LHCN-M2 (cell line): ENCODE data around the gene MED31. TPM values are rescaled to one million over a fixed set of nuclear protein-coding genes. Genes with fewer than 3 reads are reported as not detected.
"Not testable (repeated sequence)": the region's sequence is repeated elsewhere in the genome, so short reads cannot be mapped to it uniquely, and the experiment has no call there.

Experiments used
- DNase-seq: peaks from one replicate; pipeline ENCODE4 v3.0.0-alpha.2; 2012; ENCODE audit warnings: low read depth
- total RNA-seq: library from RNA; depleted of rRNA; stranded (reverse); fragments of >200 nt; gene quantifications from 2 replicates; pipeline ENCODE4 v1.2.3, GENCODE V29; 2014; rRNA removed

The MED31 gene
- total RNA-seq, 1 experiment from 2014 or later: 9.6 TPM

GRCh38 chr17:6627019-6627418 is 24.4 kb downstream of the MED31 start:
- no peak for DNase-seq

GRCh38 chr17:6626616-6627015 is 24.8 kb downstream of the MED31 start:
- DNase-seq: no peak

- no peak for DNase-seq
Observed at GRCh38 chr17:6623941-6624340, 27.5 kb downstream of the MED31 start.

GRCh38 chr17:6611231-6611630 is 40.2 kb downstream of the MED31 start:
- DNase-seq: no peak

- no peak for DNase-seq
Observed at GRCh38 chr17:6610011-6610410, 41.4 kb downstream of the MED31 start.

- DNase-seq: no peak
Observed at GRCh38 chr17:6608321-6608720, 43.1 kb downstream of the MED31 start.

GRCh38 chr17:6605142-6605541 is 46.3 kb downstream of the MED31 start:
- no peak for DNase-seq

GRCh38 chr17:6603744-6604325 is 47.6 kb downstream of the MED31 start:
- peak; percentile 11 for DNase-seq

GRCh38 chr17:6602141-6602540 is 49.3 kb downstream of the MED31 start:
- no peak for DNase-seq

- DNase-seq: no peak
Observed at GRCh38 chr17:6599364-6599763, 52.0 kb downstream of the MED31 start.

- DNase-seq: no peak
Observed at GRCh38 chr17:6597727-6598126, 53.7 kb downstream of the MED31 start.

- peak; percentile 66 for DNase-seq
Observed at GRCh38 chr17:6596941-6597340, 54.5 kb downstream of the MED31 start.

GRCh38 chr17:6596511-6596910 is 54.9 kb downstream of the MED31 start:
- peak; percentile 57 for DNase-seq

GRCh38 chr17:6596081-6596480 is 55.3 kb downstream of the MED31 start:
- DNase-seq: peak; percentile 92

- not testable (repeated sequence) for DNase-seq
Observed at GRCh38 chr17:6593371-6593770, 58.0 kb downstream of the MED31 start.

Other genes starting within 250 kb of the MED31 start
- gene AIPL1, start 216.5 kb downstream of the MED31 start, total RNA-seq: not detected in 2 replicates
- 91.4 and 94.6 TPM in 2 replicates for gene PIMREG, start 207.2 kb downstream of the MED31 start, total RNA-seq
- 1.5 TPM in 2 replicates for gene PITPNM3, start 95.0 kb downstream of the MED31 start, total RNA-seq
- gene KIAA0753, start 10.9 kb downstream of the MED31 start, total RNA-seq: 9.9 and 12.8 TPM in 2 replicates
- 226 and 251 TPM in 2 replicates for gene TXNDC17, start 10.5 kb downstream of the MED31 start, total RNA-seq
- 0.45 and 0.92 TPM in 2 replicates for gene C17orf100, start 157 bp upstream of the MED31 start, total RNA-seq
- not detected in 2 replicates for gene SLC13A5, start 61.8 kb upstream of the MED31 start, total RNA-seq
- 3.0 and 6.7 TPM in 2 replicates for gene XAF1, start 104.4 kb upstream of the MED31 start, total RNA-seq
- not detected in 2 replicates for gene FBXO39, start 124.6 kb upstream of the MED31 start, total RNA-seq
- gene TEKT1, start 180.1 kb upstream of the MED31 start, total RNA-seq: not detected in 2 replicates